NCI-H510A treated with DMSO at 0.1 percent for 48 hours (cell line): Measurements from ENCODE around the gene SLC9A5.
A peak's percentile ranks its signal among the peaks of the same experiment; 100 is the strongest.

Experiments used
- DNase-seq: peaks from one replicate; lab custom pipeline; 2025; lab: John Stamatoyannopoulos, UW

SLC9A5 gene

GRCh38 chr16:67241008-67241900 lies 7.5 kb upstream of the SLC9A5 start:
- DNase-seq: no peak

- DNase-seq: no peak
Measured at GRCh38 chr16:67242138-67242730, 6.5 kb upstream of the SLC9A5 start.

- no peak for DNase-seq
Measured at GRCh38 chr16:67243481-67243880, 5.3 kb upstream of the SLC9A5 start.

GRCh38 chr16:67244387-67245185 lies 4.2 kb upstream of the SLC9A5 start:
- DNase-seq: no peak

- no peak for DNase-seq
Measured at GRCh38 chr16:67245186-67245585, 3.6 kb upstream of the SLC9A5 start.

GRCh38 chr16:67245674-67246080 lies 3.1 kb upstream of the SLC9A5 start:
- DNase-seq: no peak

GRCh38 chr16:67246081-67246755 lies 2.6 kb upstream of the SLC9A5 start:
- DNase-seq: peak; percentile 35

GRCh38 chr16:67246756-67247191 lies 2.0 kb upstream of the SLC9A5 start:
- peak; percentile 86 for DNase-seq

GRCh38 chr16:67247192-67248072 lies 1.3 kb upstream of the SLC9A5 start, which contains the start of gene FHOD1:
Gene FHOD1 (minus strand): TSS chr16:67247481. CDS start chr16:67247410, 71 bp downstream.
- peak; percentile 82 for DNase-seq

- no peak for DNase-seq
Measured at GRCh38 chr16:67248073-67248400, 742 bp upstream of the SLC9A5 start.

GRCh38 chr16:67249178-67250044 lies 632 bp downstream of the SLC9A5 start:
- DNase-seq: no peak

- DNase-seq: no peak
Measured at GRCh38 chr16:67250045-67250327, 1.2 kb downstream of the SLC9A5 start.

- DNase-seq: no peak
Measured at GRCh38 chr16:67252609-67253497, 4.1 kb downstream of the SLC9A5 start.

- no peak for DNase-seq
Measured at GRCh38 chr16:67254801-67255552, 6.2 kb downstream of the SLC9A5 start.

- no peak for DNase-seq
Measured at GRCh38 chr16:67255553-67256221, 6.9 kb downstream of the SLC9A5 start.

- DNase-seq: no peak
Measured at GRCh38 chr16:67256701-67257230, 8.0 kb downstream of the SLC9A5 start.

- DNase-seq: no peak
Measured at GRCh38 chr16:67257486-67258160, 8.8 kb downstream of the SLC9A5 start.
